Measurements from ENCODE around the gene C1QC. TPM values are rescaled to one million over a fixed set of nuclear protein-coding genes. Genes with fewer than 3 reads are reported as not detected.

Gene C1QC
- total and polyA plus RNA-seq, 2 experiments from 2014 or later: not detected

- TF ChIP-seq, protein P1, sequence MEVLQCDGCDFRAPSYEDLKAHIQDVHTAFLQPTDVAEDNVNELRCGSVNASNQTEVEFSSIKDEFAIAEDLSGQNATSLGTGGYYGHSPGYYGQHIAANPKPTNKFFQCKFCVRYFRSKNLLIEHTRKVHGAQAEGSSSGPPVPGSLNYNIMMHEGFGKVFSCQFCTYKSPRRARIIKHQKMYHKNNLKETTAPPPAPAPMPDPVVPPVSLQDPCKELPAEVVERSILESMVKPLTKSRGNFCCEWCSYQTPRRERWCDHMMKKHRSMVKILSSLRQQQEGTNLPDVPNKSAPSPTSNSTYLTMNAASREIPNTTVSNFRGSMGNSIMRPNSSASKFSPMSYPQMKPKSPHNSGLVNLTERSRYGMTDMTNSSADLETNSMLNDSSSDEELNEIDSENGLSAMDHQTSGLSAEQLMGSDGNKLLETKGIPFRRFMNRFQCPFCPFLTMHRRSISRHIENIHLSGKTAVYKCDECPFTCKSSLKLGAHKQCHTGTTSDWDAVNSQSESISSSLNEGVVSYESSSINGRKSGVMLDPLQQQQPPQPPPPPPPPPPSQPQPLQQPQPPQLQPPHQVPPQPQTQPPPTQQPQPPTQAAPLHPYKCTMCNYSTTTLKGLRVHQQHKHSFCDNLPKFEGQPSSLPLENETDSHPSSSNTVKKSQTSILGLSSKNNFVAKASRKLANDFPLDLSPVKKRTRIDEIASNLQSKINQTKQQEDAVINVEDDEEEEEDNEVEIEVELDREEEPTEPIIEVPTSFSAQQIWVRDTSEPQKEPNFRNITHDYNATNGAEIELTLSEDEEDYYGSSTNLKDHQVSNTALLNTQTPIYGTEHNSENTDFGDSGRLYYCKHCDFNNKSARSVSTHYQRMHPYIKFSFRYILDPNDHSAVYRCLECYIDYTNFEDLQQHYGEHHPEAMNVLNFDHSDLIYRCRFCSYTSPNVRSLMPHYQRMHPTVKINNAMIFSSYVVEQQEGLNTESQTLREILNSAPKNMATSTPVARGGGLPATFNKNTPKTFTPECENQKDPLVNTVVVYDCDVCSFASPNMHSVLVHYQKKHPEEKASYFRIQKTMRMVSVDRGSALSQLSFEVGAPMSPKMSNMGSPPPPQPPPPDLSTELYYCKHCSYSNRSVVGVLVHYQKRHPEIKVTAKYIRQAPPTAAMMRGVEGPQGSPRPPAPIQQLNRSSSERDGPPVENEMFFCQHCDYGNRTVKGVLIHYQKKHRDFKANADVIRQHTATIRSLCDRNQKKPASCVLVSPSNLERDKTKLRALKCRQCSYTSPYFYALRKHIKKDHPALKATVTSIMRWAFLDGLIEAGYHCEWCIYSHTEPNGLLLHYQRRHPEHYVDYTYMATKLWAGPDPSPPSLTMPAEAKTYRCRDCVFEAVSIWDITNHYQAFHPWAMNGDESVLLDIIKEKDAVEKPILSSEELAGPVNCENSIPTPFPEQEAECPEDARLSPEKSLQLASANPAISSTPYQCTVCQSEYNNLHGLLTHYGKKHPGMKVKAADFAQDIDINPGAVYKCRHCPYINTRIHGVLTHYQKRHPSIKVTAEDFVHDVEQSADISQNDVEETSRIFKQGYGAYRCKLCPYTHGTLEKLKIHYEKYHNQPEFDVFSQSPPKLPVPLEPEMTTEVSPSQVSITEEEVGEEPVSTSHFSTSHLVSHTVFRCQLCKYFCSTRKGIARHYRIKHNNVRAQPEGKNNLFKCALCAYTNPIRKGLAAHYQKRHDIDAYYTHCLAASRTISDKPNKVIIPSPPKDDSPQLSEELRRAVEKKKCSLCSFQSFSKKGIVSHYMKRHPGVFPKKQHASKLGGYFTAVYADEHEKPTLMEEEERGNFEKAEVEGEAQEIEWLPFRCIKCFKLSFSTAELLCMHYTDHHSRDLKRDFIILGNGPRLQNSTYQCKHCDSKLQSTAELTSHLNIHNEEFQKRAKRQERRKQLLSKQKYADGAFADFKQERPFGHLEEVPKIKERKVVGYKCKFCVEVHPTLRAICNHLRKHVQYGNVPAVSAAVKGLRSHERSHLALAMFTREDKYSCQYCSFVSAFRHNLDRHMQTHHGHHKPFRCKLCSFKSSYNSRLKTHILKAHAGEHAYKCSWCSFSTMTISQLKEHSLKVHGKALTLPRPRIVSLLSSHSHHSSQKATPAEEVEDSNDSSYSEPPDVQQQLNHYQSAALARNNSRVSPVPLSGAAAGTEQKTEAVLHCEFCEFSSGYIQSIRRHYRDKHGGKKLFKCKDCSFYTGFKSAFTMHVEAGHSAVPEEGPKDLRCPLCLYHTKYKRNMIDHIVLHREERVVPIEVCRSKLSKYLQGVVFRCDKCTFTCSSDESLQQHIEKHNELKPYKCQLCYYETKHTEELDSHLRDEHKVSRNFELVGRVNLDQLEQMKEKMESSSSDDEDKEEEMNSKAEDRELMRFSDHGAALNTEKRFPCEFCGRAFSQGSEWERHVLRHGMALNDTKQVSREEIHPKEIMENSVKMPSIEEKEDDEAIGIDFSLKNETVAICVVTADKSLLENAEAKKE (CRISPR knock-in tag; IDR thresholded peaks at IDR 0.05): no peak
- no peak for TF ChIP-seq ZNF331 (CRISPR knock-in tag; IDR thresholded peaks at IDR 0.05; ENCODE audit: low read depth)
- no peak for TF ChIP-seq REST (IDR thresholded peaks at IDR 0.05; ENCODE audit: unreplicated experiment)
- TF ChIP-seq POLR2AphosphoS5 (IDR thresholded peaks at IDR 0.05; ENCODE audit: low read depth): no peak
These were observed 38.3 kb downstream of the C1QC start (continued) for GRCh38 chr1:22681556-22682276.

- Histone ChIP-seq H3F3A (replicated peaks; ENCODE audit: low read depth) (peaks cover 5% of the 10 kb centered on the region), H3K4me2 (no peak overlapping the region), H3K4me1 (ENCODE audit: insufficient read depth) (no peaks in the 10 kb centered on the region), H3K36me3 (ENCODE audit: insufficient read depth) (no peaks in the 10 kb centered on the region), H3K79me2 (replicated peaks; ENCODE audit: insufficient read depth) (no peaks in the 10 kb centered on the region), H3K4me3 (no peak overlapping the region), H2AFZ (no peak overlapping the region), H3K27me3 (ENCODE audit: insufficient read depth) (no peaks in the 10 kb centered on the region), H4K20me1 (replicated peaks; ENCODE audit: insufficient read depth) (no peaks in the 10 kb centered on the region), H3K9me2 (ENCODE audit: insufficient read depth) (no peaks in the 10 kb centered on the region), H3K27ac (ENCODE audit: low read depth) (no peak overlapping the region)
- no peaks in the 10 kb centered on the region for H3K36me3 Mint-ChIP-seq (ENCODE audit: low read depth)
- no peak overlapping the region for H3K27ac Mint-ChIP-seq
- no peaks in the 10 kb centered on the region for H3K9me3 Mint-ChIP-seq
- no peak for ATAC-seq
- DNase-seq (ENCODE audit: low spot score): no peak
- peaks cover 6% of the 10 kb centered on the region for H3K27me3 Mint-ChIP-seq (ENCODE audit: insufficient read depth, low read depth, poor library complexity)
- H3K4me1 Mint-ChIP-seq: peaks cover 4% of the 10 kb centered on the region
- H3K4me3 Mint-ChIP-seq: no peak overlapping the region
- no peak for TF ChIP-seq NANOG (IDR thresholded peaks at IDR 0.05; ENCODE audit: borderline replicate concordance)
- no peak for TF ChIP-seq EZH2phosphoT487 (IDR thresholded peaks at IDR 0.05; ENCODE audit: unreplicated experiment)
These were observed 40.1 kb downstream of the C1QC start for GRCh38 chr1:22683547-22683946.
